GM12878 (cell line): ENCODE data around the gene PSMD13. TPM values are rescaled to one million over a fixed set of nuclear protein-coding genes. Genes with fewer than 3 reads are reported as not detected.

ENCODE experiments used
- ATAC-seq: fragments of 200-7000 bp; cut with Tn5 transposase; 3 replicates; pipeline ENCODE4 v1.9.1; 2020; ENCODE audit warnings: mild to moderate bottlenecking, moderate library complexity
- BruUV-seq: library from RNA; stranded (reverse); fragments of 400-500 nt; replicated peaks from 2 replicates; lab custom pipeline; 2021; lab: Mats Ljungman, UMichigan
- CTCF ChIA-PET: fragments of 300-600 bp; sonication (Branson Sonifier 250); formaldehyde crosslinking; extraction: SDS; loops from one replicate; lab custom pipeline; 2021; ENCODE audit warnings: inconsistent platforms; lab: Yijun Ruan, JAX
- POLR2A ChIA-PET: fragments of 350-600 bp; formaldehyde crosslinking; extraction: SDS; loops from one replicate; lab custom pipeline; 2021; ENCODE audit warnings: inconsistent platforms; lab: Charles Lee
- RAD21 ChIA-PET: fragments of 300-600 bp; sonication (Branson Sonifier 250); formaldehyde crosslinking; loops from one replicate; lab custom pipeline; 2023; ENCODE audit warnings: antibody characterized with exemption; ENCODE audit not compliant: unreplicated experiment; lab: Charles Lee
- SMC1A ChIA-PET: fragments of 300-600 bp; sonication (Branson Sonifier 250); formaldehyde crosslinking; loops from one replicate; lab custom pipeline; 2023; ENCODE audit not compliant: unreplicated experiment, uncharacterized antibody; lab: Charles Lee
- DNase-seq: peaks from one replicate; pipeline ENCODE4 v3.0.0-alpha.2; 2011; ENCODE audit warnings: low read depth, low spot score
- FAIRE-seq: peaks from 3 replicates; lab custom pipeline; 2011; peaks lifted over from hg19 to GRCh38; lab: Jason Lieb, UNC
- H2AFZ ChIP-seq: 2 replicates; pipeline ENCODE4 v1.6.0; 2011; ENCODE audit warnings: low read depth, low read length, control low read depth; ENCODE audit not compliant: control insufficient read depth
- H3K27ac ChIP-seq: 2 replicates; pipeline ENCODE4 v1.5.1; 2011; ENCODE audit warnings: control low read depth; ENCODE audit not compliant: control insufficient read depth, insufficient read depth
- H3K27me3 ChIP-seq, 2 experiments: replicated peaks in 1 of 2; 2 replicates each; pipeline versions ENCODE4 v1.6.0 to v1.6.1; 2011; ENCODE audit warnings: low read length in 1 of 2; ENCODE audit not compliant: control insufficient read depth in 2 of 2, insufficient read depth in 2 of 2
- H3K36me3 ChIP-seq, 2 experiments: 2 replicates each; pipeline ENCODE4 v1.5.1; 2011; ENCODE audit warnings: low read length in 1 of 2; ENCODE audit not compliant: control insufficient read depth in 2 of 2, insufficient read depth in 2 of 2
- H3K4me1 ChIP-seq: 2 replicates; pipeline ENCODE4 v1.6.1; 2011; ENCODE audit warnings: mild to moderate bottlenecking, low read length, moderate library complexity, mixed read lengths; ENCODE audit not compliant: control insufficient read depth, insufficient read depth
- H3K4me2 ChIP-seq: 2 replicates; pipeline ENCODE4 v1.6.0; 2011; ENCODE audit warnings: control low read depth; ENCODE audit not compliant: control insufficient read depth, insufficient read depth
- H3K4me3 ChIP-seq: fragments of 200-600 bp; sonication (generic); 2 replicates; pipeline ENCODE4 v1.5.1; 2016
- H3K79me2 ChIP-seq: 2 replicates; pipeline ENCODE4 v1.6.0; 2011; ENCODE audit warnings: low read length; ENCODE audit not compliant: control insufficient read depth, insufficient read depth
- H3K9ac ChIP-seq: 2 replicates; pipeline ENCODE4 v1.8.0; 2011; ENCODE audit warnings: low read length, control low read depth, mixed read lengths; ENCODE audit not compliant: control insufficient read depth, insufficient read depth
- H3K9me3 ChIP-seq: replicated peaks from 3 replicates; pipeline ENCODE4 v1.5.1; 2011; ENCODE audit warnings: mild to moderate bottlenecking, low read length; ENCODE audit not compliant: control insufficient read depth, insufficient read depth
- H4K20me1 ChIP-seq: 2 replicates; pipeline ENCODE4 v1.6.0; 2011; ENCODE audit not compliant: control insufficient read depth, insufficient read depth
- CHD1 ChIP-seq: IDR thresholded peaks from 2 replicates; pipeline ENCODE4 v1.6.1; 2012; ENCODE audit warnings: low read depth, low read length, improper control_type of control experiment
- JUND ChIP-seq: IDR thresholded peaks from 2 replicates; pipeline ENCODE4 v1.6.1; 2012; ENCODE audit warnings: low read depth, mild to moderate bottlenecking, low read length, improper control_type of control experiment, moderate library complexity
- ZNF207 ChIP-seq: fragments of 450-650 bp; IDR thresholded peaks from 2 replicates; pipeline ENCODE4 v1.6.1; 2014; ENCODE audit warnings: antibody characterized with exemption, mild to moderate bottlenecking, borderline replicate concordance
- WGBS: methylation state at CpG from one replicate; pipeline ENCODE4 v1.1.6; 2016; ENCODE audit warnings: low lambda C conversion rate; ENCODE audit not compliant: insufficient replicate concordance, insufficient coverage; ENCODE audit errors: missing lambda C conversion rate; 5-methylcytosine and 5-hydroxymethylcytosine counted together
- in situ Hi-C: fragments of 300-500 bp; cut with MboI; formaldehyde crosslinking; loops from 9 replicates; pipeline ENCODE4 v1.14.3; 2018; ENCODE audit warnings: mixed read lengths
- intact Hi-C: fragments of 100-400 bp; cut with micrococcal nuclease; formaldehyde crosslinking; loops from one replicate; pipeline ENCODE4 v1.14.2; 2022; ENCODE audit not compliant: unreplicated experiment
- polyA plus RNA-seq, 11 experiments: library from polyadenylated mRNA; depleted of rRNA in 4 of 11; unstranded in 6 of 11; stranded (reverse) in 5 of 11; fragments of >200 nt; fragmentation: Nextera tagmentation in 4 of 11; fragmentation: Illumina TruSeq in 1 of 11; extraction: Ambion mirVana in 4 of 11; extraction: Trizol in 1 of 11; gene quantifications; 1 replicate in 1 of 11; 2 replicates in 10 of 11; pipeline versions ENCODE4 v1.2.1 to v1.2.3, GENCODE V29; 2011 to 2016; ENCODE audit warnings: inconsistent platforms in 2 of 11, missing spikeins in 2 of 11, low read depth in 1 of 11
- total RNA-seq, 4 experiments: library from RNA; depleted of rRNA in 3 of 4; stranded (reverse); fragments of >200 nt in 3 of 4; fragmentation: Illumina TruSeq in 1 of 4; extraction: Trizol in 1 of 4; gene quantifications; 2 replicates each; pipeline versions ENCODE4 v1.2.1 to v1.2.3, GENCODE V29; 2013 to 2021
- TF ChIP-seq, protein P1 (sequence below): IDR thresholded peaks from 2 replicates; pipeline ENCODE4 v1.6.1; 2012; ENCODE audit warnings: mild to moderate bottlenecking, low read depth, low read length
- TF ChIP-seq, protein P2 (sequence below): fragments of 450-650 bp; IDR thresholded peaks from 2 replicates; pipeline ENCODE4 v1.6.1; 2017; ENCODE audit warnings: mild to moderate bottlenecking, moderate library complexity
- TF ChIP-seq, protein P3 (sequence below): fragments of 450-650 bp; IDR thresholded peaks from 2 replicates; pipeline ENCODE4 v1.6.1; 2017; ENCODE audit warnings: mild to moderate bottlenecking

PSMD13 gene
- total and polyA plus RNA-seq, 10 of the 15 experiments (the other 5 are each of a cell fraction or from before 2014, with no cell fraction given): 141 to 303 (median 177) TPM

DNA sequence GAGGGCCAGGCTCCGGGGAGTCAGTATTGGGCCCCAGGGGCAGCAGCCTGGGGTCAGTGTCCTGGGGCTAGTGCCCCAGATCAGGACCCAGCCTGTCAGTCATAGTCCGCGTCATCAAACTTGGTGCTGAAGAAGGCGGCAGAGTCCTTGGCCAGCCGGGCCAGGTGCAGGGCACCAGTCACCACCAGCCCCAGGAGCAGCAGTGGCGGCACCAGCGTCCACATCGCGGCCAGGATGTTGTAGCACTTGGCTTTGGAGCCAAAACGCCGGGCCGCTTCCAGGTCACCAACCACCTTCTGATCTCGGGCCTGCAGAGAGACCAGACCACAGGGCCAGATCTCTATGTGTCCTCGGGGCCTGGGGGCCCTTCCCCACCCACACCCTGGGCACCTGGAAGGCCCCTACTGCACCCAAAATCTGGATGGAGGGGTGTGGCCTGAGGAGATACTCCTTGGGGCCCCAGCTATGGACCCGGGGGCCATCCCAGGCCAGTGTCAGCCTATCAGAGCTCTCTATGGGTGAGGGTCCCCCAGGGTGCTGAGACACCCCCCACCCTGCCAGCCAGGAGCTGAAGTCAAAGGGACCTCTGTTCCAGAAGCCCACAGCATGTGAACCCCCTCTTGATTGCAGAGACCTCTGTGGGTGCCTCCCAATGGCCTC, 61.8 kb downstream of the PSMD13 start:
- SMC1A ChIA-PET: no interaction called here

More for the DNA sequence above, 61.8 kb downstream of the PSMD13 start:
- no peaks in the 10 kb centered on the region for H3K9me3 ChIP-seq
- no peak overlapping the region for H3K4me2 ChIP-seq
- intact Hi-C loops: no loop called here
- FAIRE-seq (no peak), DNase-seq (no peak), ATAC-seq (no peak)
- H3K27me3 ChIP-seq: no peaks in the 10 kb centered on the region; a peak in 1 of 4 replicates
- in situ Hi-C loops: no loop called here
- no peak overlapping the region for H2AFZ ChIP-seq
- CTCF ChIA-PET: no interaction called here
- BruUV-seq: no TSS peak
- POLR2A ChIA-PET: no interaction called here
- H3K36me3 ChIP-seq: no peaks in the 10 kb centered on the region
- WGBS: 68% methylated on average over 15 of the region's 15 CpGs
- H3K4me3 ChIP-seq: no peak overlapping the region
- peaks cover 11% of the 10 kb centered on the region for H3K4me1 ChIP-seq
- no peak overlapping the region for H3K27ac ChIP-seq
- no peak overlapping the region for H3K9ac ChIP-seq
- no peaks in the 10 kb centered on the region for H4K20me1 ChIP-seq
- H3K79me2 ChIP-seq: no peaks in the 10 kb centered on the region
- RAD21 ChIA-PET: no interaction called here
- TF ChIP-seq CHD1 (no peak), JUND (no peak), ZNF207 (no peak)
- TF ChIP-seq, protein P1, sequence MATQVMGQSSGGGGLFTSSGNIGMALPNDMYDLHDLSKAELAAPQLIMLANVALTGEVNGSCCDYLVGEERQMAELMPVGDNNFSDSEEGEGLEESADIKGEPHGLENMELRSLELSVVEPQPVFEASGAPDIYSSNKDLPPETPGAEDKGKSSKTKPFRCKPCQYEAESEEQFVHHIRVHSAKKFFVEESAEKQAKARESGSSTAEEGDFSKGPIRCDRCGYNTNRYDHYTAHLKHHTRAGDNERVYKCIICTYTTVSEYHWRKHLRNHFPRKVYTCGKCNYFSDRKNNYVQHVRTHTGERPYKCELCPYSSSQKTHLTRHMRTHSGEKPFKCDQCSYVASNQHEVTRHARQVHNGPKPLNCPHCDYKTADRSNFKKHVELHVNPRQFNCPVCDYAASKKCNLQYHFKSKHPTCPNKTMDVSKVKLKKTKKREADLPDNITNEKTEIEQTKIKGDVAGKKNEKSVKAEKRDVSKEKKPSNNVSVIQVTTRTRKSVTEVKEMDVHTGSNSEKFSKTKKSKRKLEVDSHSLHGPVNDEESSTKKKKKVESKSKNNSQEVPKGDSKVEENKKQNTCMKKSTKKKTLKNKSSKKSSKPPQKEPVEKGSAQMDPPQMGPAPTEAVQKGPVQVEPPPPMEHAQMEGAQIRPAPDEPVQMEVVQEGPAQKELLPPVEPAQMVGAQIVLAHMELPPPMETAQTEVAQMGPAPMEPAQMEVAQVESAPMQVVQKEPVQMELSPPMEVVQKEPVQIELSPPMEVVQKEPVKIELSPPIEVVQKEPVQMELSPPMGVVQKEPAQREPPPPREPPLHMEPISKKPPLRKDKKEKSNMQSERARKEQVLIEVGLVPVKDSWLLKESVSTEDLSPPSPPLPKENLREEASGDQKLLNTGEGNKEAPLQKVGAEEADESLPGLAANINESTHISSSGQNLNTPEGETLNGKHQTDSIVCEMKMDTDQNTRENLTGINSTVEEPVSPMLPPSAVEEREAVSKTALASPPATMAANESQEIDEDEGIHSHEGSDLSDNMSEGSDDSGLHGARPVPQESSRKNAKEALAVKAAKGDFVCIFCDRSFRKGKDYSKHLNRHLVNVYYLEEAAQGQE: no peak
- TF ChIP-seq, protein P2, sequence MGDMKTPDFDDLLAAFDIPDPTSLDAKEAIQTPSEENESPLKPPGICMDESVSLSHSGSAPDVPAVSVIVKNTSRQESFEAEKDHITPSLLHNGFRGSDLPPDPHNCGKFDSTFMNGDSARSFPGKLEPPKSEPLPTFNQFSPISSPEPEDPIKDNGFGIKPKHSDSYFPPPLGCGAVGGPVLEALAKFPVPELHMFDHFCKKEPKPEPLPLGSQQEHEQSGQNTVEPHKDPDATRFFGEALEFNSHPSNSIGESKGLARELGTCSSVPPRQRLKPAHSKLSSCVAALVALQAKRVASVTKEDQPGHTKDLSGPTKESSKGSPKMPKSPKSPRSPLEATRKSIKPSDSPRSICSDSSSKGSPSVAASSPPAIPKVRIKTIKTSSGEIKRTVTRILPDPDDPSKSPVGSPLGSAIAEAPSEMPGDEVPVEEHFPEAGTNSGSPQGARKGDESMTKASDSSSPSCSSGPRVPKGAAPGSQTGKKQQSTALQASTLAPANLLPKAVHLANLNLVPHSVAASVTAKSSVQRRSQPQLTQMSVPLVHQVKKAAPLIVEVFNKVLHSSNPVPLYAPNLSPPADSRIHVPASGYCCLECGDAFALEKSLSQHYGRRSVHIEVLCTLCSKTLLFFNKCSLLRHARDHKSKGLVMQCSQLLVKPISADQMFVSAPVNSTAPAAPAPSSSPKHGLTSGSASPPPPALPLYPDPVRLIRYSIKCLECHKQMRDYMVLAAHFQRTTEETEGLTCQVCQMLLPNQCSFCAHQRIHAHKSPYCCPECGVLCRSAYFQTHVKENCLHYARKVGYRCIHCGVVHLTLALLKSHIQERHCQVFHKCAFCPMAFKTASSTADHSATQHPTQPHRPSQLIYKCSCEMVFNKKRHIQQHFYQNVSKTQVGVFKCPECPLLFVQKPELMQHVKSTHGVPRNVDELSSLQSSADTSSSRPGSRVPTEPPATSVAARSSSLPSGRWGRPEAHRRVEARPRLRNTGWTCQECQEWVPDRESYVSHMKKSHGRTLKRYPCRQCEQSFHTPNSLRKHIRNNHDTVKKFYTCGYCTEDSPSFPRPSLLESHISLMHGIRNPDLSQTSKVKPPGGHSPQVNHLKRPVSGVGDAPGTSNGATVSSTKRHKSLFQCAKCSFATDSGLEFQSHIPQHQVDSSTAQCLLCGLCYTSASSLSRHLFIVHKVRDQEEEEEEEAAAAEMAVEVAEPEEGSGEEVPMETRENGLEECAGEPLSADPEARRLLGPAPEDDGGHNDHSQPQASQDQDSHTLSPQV: no peak
- TF ChIP-seq, protein P3, sequence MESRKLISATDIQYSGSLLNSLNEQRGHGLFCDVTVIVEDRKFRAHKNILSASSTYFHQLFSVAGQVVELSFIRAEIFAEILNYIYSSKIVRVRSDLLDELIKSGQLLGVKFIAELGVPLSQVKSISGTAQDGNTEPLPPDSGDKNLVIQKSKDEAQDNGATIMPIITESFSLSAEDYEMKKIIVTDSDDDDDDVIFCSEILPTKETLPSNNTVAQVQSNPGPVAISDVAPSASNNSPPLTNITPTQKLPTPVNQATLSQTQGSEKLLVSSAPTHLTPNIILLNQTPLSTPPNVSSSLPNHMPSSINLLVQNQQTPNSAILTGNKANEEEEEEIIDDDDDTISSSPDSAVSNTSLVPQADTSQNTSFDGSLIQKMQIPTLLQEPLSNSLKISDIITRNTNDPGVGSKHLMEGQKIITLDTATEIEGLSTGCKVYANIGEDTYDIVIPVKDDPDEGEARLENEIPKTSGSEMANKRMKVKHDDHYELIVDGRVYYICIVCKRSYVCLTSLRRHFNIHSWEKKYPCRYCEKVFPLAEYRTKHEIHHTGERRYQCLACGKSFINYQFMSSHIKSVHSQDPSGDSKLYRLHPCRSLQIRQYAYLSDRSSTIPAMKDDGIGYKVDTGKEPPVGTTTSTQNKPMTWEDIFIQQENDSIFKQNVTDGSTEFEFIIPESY: no peak
